HPDE6-E6E7 (cell line): ENCODE data around the gene PITX1.

ENCODE experiments used
- DNase-seq: peaks from one replicate; pipeline ENCODE4 v3.0.0; 2011; ENCODE audit warnings: missing footprints; ENCODE audit errors: extremely low spot score

Gene PITX1

DNA sequence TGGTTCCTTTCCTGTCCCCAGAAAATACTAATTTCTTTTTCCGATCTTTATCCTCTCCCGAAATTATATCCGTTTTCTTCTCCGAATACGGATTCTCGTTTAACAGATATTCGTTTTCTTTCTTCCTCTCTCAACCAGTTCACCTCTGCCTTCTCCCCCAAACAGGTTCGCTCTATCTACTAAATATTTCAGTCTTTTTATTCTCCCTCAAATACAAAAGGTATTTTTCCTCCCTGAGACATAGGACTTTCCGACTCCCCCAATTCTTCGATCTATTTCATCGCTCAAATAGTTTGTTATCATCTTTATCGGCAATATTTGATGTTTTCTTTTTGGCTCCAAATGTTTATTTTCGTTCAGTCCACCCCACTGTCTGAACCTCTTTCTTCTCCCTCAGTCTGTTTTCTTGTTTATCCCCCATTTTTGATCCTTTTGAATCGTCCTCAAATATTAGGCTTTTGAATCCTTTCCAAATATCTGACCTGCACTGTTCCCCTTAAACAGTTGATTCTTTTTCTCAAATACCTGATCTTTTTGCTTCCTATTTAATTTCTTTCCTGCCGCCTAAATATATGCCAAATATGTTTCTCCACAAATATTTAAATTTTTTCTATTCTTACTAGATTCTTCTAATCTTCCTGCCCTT lies 4.4 kb downstream of the PITX1 start:
- DNase-seq, result no peak

DNA sequence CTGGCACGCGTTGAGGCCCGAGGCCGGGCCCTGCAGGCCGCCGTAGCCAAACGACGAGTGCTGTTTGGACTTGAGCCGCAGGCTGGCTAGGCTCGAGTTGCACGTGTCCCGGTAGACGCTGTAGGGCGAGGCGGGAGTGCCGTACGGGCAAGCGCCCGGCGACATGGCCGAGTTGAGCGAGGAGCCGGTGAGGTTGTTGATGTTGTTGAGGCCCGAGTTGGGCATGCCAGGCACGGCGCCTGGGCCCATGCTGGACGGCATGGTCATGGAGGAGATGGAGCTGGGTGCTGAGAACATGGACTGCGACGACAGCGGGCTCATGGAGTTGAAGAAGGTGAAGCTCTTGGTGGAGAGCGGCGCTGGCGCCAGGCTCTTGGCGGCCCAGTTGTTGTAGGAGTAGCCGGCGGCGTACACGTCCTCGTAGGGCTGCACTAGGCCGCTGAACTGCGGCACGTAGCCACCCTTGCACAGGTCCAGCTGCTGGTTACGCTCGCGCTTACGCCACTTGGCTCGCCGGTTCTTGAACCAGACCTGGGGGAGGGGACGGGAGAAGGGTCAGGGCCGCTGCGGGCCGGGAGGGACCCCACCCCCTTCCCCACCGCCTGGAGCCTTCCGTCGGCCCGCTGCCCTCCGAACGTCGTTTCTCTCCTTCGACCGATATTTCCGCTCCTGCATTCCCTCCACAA lies 5.1 kb downstream of the PITX1 start:
- DNase-seq, result no peak

GRCh38 chr5:135027697-135028615 lies 6.1 kb downstream of the PITX1 start:
- no peak for DNase-seq

DNA sequence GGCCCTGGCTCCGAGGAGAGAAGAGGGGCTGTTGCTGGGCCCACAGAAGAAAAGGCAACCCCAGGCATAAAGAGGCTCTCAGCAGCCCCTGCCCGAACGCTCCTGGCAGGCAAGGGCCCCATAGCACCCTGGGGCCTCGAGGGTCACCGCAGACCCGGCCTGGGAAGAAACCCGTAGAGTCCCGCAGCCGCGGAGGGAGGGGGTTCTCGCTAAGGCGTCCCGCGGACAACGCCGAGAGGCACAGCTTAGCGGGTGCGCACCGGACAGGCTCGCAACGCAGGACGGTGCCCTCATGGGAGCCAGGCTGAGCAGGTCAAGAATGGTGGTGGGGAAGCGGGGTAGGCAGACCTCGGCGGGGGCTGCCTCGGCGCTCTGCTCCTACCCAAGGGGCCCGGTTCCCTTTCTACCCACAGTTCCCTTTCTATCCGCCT lies 6.7 kb downstream of the PITX1 start:
- DNase-seq, result no peak

DNA sequence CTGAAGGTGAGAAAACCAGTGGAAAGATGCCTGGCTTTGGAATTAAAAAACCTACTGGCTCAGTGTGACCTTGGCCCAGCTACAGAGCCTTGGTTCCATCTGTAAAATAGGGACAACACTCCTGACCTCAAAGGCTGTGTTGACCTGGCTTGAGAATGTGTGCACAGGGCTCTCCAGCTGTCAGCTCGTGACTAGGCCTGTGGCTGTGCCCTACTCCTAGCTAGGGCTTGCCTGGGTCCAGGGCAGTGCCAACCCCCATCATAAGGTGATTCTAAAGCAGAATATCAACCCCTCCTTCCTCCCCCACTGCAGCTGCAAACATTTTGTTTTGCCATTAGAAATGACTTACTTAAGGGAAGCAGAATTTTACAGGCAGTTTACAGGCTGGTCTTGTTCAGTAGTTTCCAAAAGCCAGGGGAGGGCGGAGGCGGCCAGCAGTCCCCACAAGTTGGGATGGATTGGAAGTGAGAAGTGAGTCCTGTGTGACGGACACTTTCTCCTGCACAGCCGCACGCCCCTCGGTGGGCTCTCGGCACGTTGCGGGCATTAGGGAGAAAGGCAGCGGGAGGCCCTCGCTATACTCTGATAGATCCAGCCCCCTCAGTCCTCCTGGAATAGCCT lies 7.3 kb downstream of the PITX1 start:
- no peak for DNase-seq

- no peak for DNase-seq
These were observed 8.0 kb downstream of the PITX1 start for GRCh38 chr5:135025730-135026644.

DNA sequence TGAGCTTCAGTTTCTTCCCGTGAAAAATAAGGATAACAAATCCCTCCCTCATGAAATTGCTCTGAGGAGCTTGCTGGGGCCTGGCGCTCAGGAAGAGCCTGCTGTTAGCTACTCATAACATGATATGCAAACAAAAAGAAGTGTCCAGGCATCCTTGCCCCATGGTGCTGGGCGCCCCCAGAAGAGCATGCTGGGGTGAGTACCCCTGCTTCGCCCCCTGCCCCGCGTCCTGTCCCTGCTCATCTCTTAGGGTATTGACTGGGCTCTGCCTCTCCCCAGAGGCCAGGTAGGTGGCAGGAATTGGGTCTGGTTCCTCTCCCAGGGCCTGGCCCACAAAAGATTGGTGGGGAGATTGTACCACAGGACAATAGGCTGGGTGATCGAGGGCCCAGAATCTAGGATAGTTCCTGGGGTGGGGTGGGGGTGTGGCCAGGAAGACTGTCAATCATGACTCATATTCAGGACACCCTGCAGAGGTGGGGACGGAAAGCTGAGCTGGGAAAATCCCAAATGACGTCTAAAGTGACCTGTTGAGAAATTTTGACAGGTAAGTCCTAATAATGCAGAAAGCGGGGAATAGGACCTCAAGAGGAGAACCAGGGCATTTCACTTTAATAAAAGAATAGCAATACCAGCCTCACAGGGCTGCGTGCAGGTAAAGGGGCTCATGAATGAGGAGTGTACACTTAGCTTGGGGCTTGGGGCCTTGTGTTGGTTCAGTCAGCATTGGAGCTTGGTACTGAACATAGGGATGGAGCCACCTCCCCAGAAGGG lies 8.9 kb downstream of the PITX1 start:
- DNase-seq, result peak; percentile 95

DNA sequence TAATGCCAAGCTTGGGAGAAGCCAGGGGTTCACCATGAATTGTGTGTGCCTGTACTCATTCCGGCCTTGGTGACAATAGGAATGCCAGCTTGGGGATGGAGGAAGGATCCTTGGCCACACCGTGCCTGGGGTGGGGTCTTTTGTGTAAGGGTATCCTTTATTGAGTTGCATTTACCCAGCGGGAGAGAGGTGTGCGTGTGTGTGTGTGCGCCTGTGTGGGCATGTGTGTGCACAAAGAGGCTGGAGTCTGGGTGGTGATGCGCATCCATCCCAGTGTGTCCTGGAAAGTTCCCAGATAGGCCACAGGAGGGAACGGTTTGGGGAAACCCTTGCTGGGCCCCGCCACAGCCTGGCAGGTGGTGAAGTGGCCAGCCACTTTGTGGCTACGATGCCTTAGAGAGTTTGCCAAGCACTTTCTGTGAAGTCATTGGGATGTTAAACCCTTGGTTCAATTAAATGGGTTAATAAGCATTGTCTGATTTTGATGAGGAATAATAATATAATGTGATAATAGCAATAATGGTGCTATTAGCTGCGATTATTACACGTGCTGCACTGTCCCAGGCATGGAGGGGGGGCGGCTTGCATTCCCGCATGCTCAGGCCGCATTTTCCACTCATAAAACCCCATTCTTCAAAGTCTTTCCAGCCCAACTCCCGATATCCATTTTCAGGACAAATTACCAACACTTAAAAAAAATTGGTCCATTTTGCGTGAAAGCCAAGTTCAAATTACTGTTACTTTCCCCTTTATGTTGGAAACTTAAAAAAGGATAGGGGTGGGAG lies 13.7 kb downstream of the PITX1 start:
- DNase-seq, result no peak

- DNase-seq, result no peak
These were observed 14.7 kb downstream of the PITX1 start for GRCh38 chr5:135019314-135019713.

GRCh38 chr5:135018457-135018856 lies 15.6 kb downstream of the PITX1 start:
- DNase-seq, result no peak

DNA sequence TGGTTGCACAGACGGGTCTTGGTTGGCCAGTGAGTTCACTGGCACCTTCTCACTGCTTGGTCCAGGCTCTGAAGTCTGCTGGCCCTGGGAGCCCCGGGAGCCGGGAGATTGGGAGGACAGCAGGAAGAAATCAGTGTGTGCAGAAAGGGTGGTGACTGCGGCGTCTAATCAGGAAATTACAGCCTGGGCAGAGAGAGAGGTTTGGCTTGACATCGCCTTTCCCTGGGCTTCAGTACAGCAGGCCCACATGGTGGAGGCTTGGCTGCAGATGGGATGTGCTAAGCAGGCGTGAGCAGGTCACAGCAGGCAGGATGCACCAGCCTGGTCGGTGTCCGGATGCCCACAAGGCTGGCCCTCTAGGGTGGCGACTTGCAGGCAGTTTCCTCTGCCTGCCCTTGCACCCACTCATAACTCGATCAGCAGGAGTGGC lies 17.2 kb downstream of the PITX1 start:
- no peak for DNase-seq

- DNase-seq, result no peak
These were observed 18.1 kb downstream of the PITX1 start for GRCh38 chr5:135015942-135016341.

GRCh38 chr5:135013947-135014570 lies 20.0 kb downstream of the PITX1 start:
- DNase-seq, result no peak

DNA sequence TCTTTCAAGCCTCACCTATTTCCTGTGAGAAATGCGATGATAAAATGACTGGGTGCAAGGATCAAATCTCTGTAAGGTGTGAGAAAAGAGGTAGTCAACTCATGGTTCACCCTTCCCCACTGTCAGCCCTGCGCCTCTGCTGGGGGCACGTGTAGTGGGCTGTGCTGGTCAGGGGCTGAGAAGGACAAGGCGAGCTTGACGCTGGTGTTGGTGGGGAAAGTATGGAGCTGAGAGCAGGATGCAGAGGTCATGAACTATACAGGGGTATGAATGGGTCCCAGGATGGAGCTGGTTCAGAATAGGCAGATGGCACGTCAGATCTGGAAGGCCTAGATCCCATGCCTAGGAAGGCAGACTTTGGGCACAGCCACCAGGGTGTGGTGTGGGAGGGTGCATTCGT lies 20.6 kb downstream of the PITX1 start:
- DNase-seq, result no peak

DNA sequence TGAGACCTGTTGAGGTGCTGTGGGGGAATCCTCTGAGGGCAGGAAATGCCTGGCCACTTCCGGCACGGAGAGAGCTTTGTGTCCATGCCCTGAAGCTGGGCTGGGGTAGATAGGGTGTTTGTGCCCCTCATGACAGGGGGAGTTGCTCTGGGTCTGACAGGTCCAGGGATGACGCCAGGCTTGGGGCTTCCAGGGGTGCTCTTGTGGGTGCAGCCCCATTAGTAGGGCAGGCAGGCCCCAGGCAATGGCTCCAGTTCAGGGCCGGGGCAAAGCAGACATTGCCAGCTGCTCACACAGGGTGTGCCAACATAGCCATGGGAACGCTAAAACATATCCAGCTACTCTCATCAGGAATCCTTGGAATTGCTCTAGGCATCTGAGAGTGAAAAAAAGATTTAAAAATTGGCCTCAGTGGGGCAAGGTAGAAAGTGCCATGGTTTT lies 21.1 kb downstream of the PITX1 start:
- no peak for DNase-seq

GRCh38 chr5:135012033-135012588 lies 21.9 kb downstream of the PITX1 start:
- DNase-seq, result no peak

- no peak for DNase-seq
These were observed 22.5 kb downstream of the PITX1 start for GRCh38 chr5:135011355-135012032.
